Ascending aorta (tissue), 2 donors: Measurements from ENCODE around the gene PTPRG. TPM values are rescaled to one million over a fixed set of nuclear protein-coding genes. Genes with fewer than 3 reads are reported as not detected.

Source experiments
- DNase-seq, 2 donors: peaks; one replicate each; pipeline ENCODE4 v3.0.0-alpha.2; 2019; ENCODE audit warnings: low spot score in 2 of 2
- H3K27ac ChIP-seq, 2 donors: fragments of 200-600 bp; sonication (generic); one replicate each; pipeline ENCODE4 v1.5.1; 2016 to 2017; ENCODE audit warnings: mild to moderate bottlenecking in 1 of 2
- H3K27me3 ChIP-seq: fragments of 200-600 bp; sonication (generic); one replicate; pipeline ENCODE4 v1.5.1; 2017
- H3K36me3 ChIP-seq, 2 donors: fragments of 200-600 bp; sonication (generic); one replicate each; pipeline ENCODE4 v1.5.1; 2016
- H3K4me1 ChIP-seq, 2 donors: fragments of 200-600 bp; sonication (generic); one replicate each; pipeline ENCODE4 v1.5.1; 2016 to 2017; ENCODE audit warnings: mild to moderate bottlenecking in 1 of 2
- H3K4me3 ChIP-seq, 2 donors: fragments of 200-600 bp; sonication (generic); one replicate each; pipeline ENCODE4 v1.5.1; 2016 to 2017; ENCODE audit warnings: mild to moderate bottlenecking in 1 of 2
- H3K9me3 ChIP-seq, 2 donors: fragments of 200-600 bp; sonication (generic); one replicate each; pipeline ENCODE4 v1.5.1; 2016
- CTCF ChIP-seq, 3 experiments: fragments of 200-600 bp in 2 of 3; fragments of 450-650 bp in 1 of 3; sonication (generic) in 2 of 3; IDR thresholded peaks; one replicate each; pipeline ENCODE4 v1.5.1; 2016 to 2019; ENCODE audit warnings: antibody characterized with exemption in 3 of 3, mild to moderate bottlenecking in 1 of 3, moderate library complexity in 1 of 3
- intact Hi-C: fragments of 100-400 bp; cut with DNase I; formaldehyde crosslinking; loops from one replicate; pipeline ENCODE4 v1.15.1; 2023
- total RNA-seq: library from RNA; depleted of rRNA; stranded (reverse); fragments of >200 nt; gene quantifications from one replicate; pipeline ENCODE4 v1.1.0, GENCODE V29; 2016

PTPRG gene
- total RNA-seq, 1 donor from 2014 or later: 129 TPM

DNA sequence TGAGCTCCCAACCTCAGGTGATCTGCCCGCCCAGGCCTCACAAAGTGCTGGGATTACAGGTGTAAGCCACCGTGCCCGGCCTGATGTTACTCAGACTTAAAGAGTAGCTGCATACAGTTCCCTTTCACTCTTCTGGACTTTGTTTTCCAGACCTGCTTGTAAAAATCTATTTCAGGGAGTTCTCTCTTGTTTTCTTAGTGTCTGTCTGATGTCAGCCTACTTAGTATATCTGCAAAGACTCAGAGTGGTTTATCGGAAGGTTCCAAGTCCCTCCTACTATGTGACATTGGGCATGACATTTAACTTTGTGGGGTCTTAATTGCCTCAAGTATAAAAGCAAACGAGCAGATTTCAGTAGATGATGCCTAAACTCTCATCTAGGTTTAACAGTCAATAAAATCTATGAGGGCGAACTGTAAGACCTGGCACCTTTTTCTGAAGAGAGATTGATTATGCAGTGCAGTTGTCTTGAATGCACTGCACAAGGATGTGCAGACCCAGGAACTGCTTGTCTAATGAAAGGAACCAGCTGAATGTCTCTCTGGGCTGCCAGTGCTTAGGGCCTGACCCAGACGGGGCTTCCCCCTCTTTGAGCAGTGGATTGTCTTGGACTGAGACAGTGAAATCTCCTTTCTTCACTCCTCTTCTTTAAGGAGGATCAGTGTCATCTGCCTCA is 301.4 kb downstream of the PTPRG start:
- Histone ChIP-seq H3K27ac (no peak overlapping the region), H3K9me3 (no peaks in the 10 kb centered on the region), H3K27me3 (no peaks in the 10 kb centered on the region), H3K36me3 (no peaks in the 10 kb centered on the region), H3K4me1 (peaks cover 0 to 24% of the 10 kb centered on the region in 2 donors), H3K4me3 (no peak overlapping the region)
- no peak for DNase-seq
- no peak for TF ChIP-seq CTCF (IDR thresholded peaks at IDR 0.05)
- intact Hi-C loops: no loop called here

GRCh38 chr3:61863579-61863978 is 302.2 kb downstream of the PTPRG start:
- no peaks in the 10 kb centered on the region for H3K36me3 ChIP-seq
- intact Hi-C loops: no loop called here
- H3K27ac ChIP-seq: no peak overlapping the region
- DNase-seq: no peak
- H3K9me3 ChIP-seq: no peaks in the 10 kb centered on the region
- peaks cover 0 to 24% of the 10 kb centered on the region in 2 donors for H3K4me1 ChIP-seq
- H3K4me3 ChIP-seq: no peak overlapping the region
- no peak for TF ChIP-seq CTCF (IDR thresholded peaks at IDR 0.05)
- no peaks in the 10 kb centered on the region for H3K27me3 ChIP-seq

GRCh38 chr3:61864886-61865285 is 303.5 kb downstream of the PTPRG start:
- no peaks in the 10 kb centered on the region for H3K36me3 ChIP-seq
- TF ChIP-seq CTCF (IDR thresholded peaks at IDR 0.05): no peak
- intact Hi-C loops: no loop called here
- no peak overlapping the region for H3K4me3 ChIP-seq
- no peak for DNase-seq
- no peaks in the 10 kb centered on the region for H3K27me3 ChIP-seq
- H3K27ac ChIP-seq: no peak overlapping the region
- peaks cover 0 to 27% of the 10 kb centered on the region in 2 donors for H3K4me1 ChIP-seq
- no peaks in the 10 kb centered on the region for H3K9me3 ChIP-seq

DNA sequence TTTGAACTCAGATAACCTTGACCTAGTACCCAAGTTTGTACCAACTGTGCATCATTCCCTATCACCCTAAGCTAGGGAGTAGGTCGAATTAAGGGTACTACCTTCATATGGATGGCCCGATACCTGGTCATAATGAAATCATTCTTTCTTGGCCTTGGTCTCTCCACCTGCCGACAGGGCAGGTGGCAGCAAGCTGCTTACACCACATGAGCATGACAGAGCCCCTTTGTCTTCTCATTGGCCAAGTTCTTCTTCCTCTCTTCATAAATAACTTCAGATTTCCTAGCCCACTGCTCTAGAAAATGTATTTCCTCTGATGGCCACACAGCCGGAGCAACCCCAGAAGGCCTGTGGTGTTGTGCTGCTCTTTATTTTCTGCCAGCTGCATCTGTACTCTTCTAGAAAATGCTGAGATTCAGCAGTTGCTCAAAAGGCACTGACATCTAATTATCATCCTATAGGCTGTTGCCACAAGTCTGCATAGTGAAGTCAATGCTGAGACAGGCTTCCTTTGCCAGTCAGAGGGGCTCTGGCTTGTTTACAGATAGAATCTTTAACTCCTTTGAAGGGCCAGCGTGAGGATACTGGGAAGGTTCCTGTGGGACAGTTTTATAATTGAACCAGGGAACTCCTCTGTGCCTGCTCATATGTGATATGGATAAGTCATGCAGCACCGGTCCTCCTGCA is 304.2 kb downstream of the PTPRG start:
- Histone ChIP-seq H3K4me1 (peaks cover 0 to 27% of the 10 kb centered on the region in 2 donors), H3K27me3 (no peaks in the 10 kb centered on the region), H3K27ac (no peak overlapping the region), H3K9me3 (no peaks in the 10 kb centered on the region), H3K4me3 (no peak overlapping the region), H3K36me3 (no peaks in the 10 kb centered on the region)
- no peak for DNase-seq
- intact Hi-C loops: no loop called here
- no peak for TF ChIP-seq CTCF (IDR thresholded peaks at IDR 0.05)

GRCh38 chr3:61866153-61866542 is 304.8 kb downstream of the PTPRG start:
- H3K27me3 ChIP-seq: no peaks in the 10 kb centered on the region
- intact Hi-C loops: no loop called here
- no peaks in the 10 kb centered on the region for H3K9me3 ChIP-seq
- DNase-seq: no peak
- no peaks in the 10 kb centered on the region for H3K36me3 ChIP-seq
- no peak for TF ChIP-seq CTCF (IDR thresholded peaks at IDR 0.05)
- H3K27ac ChIP-seq: no peak overlapping the region
- no peak overlapping the region for H3K4me3 ChIP-seq
- H3K4me1 ChIP-seq: peaks cover 0 to 27% of the 10 kb centered on the region in 2 donors
